NCI-H2227 (cell line): ENCODE data around the gene STRA8.

Experiments
- DNase-seq: peaks from one replicate; lab custom pipeline; 2025; ENCODE audit not compliant: unreplicated experiment; lab: John Stamatoyannopoulos, UW

STRA8 gene

DNA sequence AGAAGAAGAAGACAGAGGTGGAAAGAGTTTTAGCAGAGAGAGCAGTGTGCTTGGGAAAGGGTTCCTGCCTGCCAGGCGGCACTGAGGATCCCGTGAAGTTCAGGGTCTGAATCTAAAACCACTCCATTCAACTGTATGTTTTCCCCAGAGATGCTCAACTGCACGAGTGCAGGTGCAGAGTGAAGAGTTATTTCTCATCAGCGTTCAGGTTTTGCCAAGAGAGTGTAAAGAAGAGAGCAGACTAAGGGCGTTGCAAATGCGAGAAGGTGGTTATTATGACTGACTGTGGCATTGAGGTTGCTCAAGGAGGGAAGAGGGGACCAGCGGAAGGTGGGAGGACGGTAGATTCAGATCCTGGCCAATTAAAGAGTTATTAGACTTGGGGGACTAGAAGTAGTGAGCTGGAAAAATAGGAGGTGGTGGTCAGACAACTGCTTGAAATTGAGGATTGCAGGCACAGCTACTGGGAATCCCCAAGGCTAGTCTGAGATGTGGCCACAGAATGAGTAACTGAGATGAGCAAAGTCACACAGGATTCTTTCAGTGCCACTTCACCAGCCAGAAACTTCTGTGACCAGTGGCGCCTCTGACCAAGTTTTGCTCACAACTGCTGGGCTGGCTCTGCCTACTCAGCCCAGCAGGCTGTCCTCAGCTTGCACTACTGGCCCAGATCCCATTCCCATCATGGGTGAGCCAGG, 29.1 kb downstream of the STRA8 start:
- no peak for DNase-seq

- DNase-seq = no peak
Observed at GRCh38 chr7:135263321-135263970, 29.8 kb downstream of the STRA8 start.

GRCh38 chr7:135265637-135266036, 32.0 kb downstream of the STRA8 start:
- no peak for DNase-seq

- no peak for DNase-seq
Observed at GRCh38 chr7:135269921-135270320, 36.3 kb downstream of the STRA8 start.

GRCh38 chr7:135270577-135271254, 37.1 kb downstream of the STRA8 start:
- DNase-seq = no peak

DNA sequence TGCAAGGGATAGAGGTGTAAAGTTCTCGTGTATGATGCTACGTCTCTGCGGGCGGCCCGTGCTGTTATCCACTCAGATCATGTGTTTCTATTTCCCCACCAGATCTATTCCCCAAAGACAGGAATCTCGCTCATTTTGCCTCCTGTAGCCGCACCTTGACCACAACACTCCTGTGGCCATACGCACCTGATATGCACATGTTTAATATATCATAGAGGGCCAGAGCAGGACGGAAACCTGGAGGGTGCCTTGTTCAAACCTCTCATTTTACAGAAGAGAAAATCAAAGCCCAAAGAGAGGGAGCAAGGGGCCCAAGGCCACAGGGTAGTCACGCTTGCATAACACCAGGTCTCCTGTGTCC, 37.6 kb downstream of the STRA8 start:
- DNase-seq = no peak

- no peak for DNase-seq
Observed at GRCh38 chr7:135272303-135272702, 38.7 kb downstream of the STRA8 start.

DNA sequence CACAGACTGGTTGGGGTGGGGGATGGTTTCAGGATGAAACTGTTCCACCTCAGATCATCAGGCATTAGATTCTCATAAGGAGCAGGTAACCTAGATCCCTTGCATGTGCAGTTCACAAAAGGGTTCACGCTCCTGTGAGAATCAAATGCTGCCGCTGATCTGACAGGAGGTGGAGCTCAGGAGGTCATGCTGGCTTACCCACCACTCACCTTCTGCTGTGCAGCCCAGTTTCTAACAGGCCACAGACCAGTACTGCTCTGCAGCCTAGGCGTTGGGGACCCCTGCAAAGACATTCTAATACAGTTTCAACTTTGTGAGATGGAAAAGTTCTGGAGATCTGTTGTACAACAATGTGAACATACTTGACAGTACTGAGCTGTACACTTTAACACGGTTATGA, 39.9 kb downstream of the STRA8 start:
- no peak for DNase-seq

- peak; percentile 87 for DNase-seq
Observed at GRCh38 chr7:135274495-135275268, 41.0 kb downstream of the STRA8 start.

GRCh38 chr7:135275971-135276580, 42.4 kb downstream of the STRA8 start:
- DNase-seq = no peak

- no peak for DNase-seq
Observed at GRCh38 chr7:135277161-135277560, 43.5 kb downstream of the STRA8 start.

DNA sequence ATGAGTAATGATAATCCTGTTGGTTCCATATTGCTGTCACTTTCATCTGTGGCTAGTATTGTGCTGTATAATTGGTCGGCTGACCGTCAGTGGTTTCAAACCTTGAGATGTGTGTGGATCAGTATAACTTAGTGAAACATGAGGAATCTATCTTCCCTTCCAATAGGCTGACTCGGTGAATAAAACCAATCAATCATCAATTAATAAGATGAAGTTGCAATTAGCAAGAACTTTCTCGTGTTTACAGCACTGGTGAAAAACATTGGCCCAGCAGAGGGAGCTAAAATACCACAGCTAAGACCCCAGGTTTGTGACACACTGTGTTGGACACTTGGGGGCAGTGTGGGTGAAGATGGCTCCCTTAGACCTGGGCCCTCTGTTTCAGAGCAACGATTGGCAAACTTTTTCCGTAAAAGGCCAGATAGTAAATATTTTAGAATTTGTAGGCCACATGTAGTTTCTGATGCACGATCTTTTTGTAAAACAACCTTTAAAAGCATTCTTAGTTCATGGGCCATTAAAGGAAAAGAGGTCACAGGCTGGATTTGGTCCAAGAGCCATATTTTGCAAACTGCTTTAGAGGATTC, 47.8 kb downstream of the STRA8 start:
- peak; percentile 88 for DNase-seq

GRCh38 chr7:135282561-135283254, 49.1 kb downstream of the STRA8 start:
- DNase-seq = no peak

GRCh38 chr7:135283959-135284638, 50.5 kb downstream of the STRA8 start:
- DNase-seq = peak; percentile 24

DNA sequence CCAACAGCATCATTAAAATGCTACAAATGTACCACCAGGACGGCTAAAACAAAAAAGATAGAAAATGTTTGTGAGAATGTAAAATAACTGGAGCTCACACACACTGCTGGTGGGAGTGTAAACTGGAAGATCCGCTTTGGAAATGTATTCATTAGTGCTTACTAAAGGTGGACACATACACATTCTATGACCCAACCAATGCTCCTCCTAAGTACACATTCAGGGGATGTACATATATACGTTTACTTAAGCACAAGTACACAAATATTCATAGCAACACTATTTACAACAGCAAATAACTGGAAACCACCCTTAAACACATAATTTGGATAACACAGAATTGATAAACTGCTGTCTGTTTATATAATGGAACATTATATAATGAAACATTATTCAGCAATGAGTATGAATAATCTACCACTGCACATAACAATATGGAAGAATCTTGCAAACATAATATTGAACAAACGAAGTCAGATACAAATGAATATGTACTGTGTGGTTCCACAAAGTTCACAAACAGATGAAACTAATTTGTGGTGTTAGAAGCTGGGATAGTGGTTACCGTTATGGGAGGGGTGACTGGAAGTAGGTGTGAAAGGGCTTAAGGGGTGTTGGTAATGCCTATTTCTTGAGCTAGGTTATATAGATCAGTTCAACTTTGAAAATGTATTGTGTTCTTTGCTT, 52.1 kb downstream of the STRA8 start:
- DNase-seq = no peak

DNA sequence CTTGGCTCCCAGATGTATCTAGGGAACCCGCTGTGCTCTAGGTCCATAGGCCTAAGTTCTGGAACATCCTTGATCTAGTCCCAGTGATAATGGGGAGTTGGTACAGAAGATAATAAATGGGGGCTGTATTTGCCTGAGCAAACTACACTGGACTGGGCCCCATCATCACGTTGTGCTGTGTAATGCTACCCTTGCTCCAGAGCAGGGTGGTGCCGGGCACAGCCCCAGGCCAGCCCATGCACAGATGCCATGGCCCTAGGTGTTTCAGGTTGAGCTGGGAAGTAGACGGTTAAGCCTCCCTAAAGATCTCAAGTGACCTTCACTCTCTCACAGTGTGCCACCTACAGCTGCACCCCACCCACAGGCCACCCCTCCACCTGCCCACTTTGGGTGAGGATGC, 53.2 kb downstream of the STRA8 start:
- no peak for DNase-seq

GRCh38 chr7:135290594-135290993, 57.0 kb downstream of the STRA8 start:
- no peak for DNase-seq

DNA sequence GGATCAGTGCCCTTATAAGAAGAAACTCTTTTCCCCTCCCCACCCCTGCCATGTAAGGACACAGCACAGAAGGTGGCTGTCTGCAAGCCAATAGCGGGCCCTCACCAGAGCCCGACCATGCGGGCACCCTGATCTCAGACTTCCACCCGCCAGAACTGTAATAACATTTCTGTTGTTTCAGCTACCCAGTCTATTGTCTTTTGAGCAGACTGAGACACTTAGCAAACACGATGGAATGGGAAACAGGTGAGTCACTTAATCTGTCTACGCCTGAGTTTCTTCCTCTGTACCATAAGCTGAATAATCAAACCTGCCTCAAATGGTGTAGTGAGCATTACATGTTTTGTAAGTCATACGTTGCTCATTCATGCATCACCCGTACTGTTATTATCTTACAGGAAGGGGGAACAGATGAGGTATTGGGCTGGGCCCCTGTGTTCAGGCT, 58.2 kb downstream of the STRA8 start:
- no peak for DNase-seq

DNA sequence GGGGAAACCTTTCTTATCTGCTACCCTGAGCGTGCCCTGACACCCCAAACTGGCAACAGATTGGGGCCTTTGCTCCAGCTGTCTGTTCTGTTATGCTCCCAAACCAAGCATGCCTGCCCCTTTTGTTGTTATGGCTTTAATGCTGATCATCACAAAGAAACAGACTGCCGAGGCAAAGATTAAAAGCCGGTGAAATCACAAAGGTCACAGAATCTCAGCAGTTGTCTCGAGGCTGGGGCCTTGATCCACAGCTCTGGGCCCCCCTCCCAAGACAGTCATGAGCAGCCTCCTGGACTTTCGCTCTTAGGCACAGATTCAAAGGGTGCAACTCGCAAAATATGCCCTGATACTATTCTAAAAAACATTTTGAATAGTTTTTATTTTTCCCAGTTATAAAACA, 65.6 kb downstream of the STRA8 start:
- DNase-seq = no peak
